PC-3 (cell line): Measurements from ENCODE around the gene PLEKHH3.

ENCODE experiments used
- EZH2 ChIP-seq: fragments of 300-600 bp; sonication (generic); IDR thresholded peaks from one replicate; pipeline ENCODE4 v1.6.1; 2017; ENCODE audit warnings: antibody characterized with exemption, mild to moderate bottlenecking, low read length; ENCODE audit not compliant: unreplicated experiment
- EZH2phosphoT487 ChIP-seq: fragments of 300-600 bp; sonication (generic); IDR thresholded peaks from 2 replicates; pipeline ENCODE4 v1.6.1; 2018; ENCODE audit warnings: mild to moderate bottlenecking, antibody characterized with exemption, low read length, borderline replicate concordance
- TF ChIP-seq, protein P1 (sequence below): fragments of 300-600 bp; sonication (generic); conservative IDR thresholded peaks from 2 replicates; pipeline ENCODE4 v1.5.1; 2017; ENCODE audit warnings: antibody characterized with exemption, low read depth, mild to moderate bottlenecking, low read length

DNA sequence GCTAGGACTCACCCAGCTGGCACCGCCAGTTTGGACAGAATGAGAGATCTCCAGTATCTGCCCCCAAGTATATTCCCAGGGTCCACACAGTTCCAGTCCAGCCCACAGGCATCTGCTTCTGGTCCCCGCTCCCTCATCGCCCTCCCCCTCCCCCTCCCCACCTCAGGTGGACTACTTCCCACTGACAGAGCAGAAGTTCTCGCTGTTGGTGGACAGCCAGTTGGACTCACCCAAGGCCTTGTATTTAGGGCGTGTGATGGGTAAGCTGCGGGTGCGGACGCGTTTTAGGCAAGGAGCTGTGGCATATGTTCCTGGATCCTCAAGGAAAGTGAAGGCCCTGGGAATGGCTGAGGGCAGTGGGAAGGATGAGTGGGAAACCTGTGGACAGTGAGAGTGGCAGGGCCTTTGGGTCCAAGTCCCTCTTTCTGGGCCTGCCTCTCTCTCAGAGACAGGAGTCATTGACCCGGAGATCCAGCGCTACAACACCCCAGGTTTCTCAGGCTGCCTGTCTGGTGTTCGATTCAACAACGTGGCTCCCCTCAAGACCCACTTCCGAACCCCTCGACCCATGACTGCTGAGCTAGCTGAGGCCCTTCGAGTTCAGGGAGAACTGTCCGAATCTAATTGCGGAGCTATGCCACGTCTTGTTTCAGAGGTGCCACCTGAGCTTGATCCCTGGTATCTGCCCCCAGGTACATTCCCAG lies 20.5 kb upstream of the PLEKHH3 start:
- TF ChIP-seq, protein P1, sequence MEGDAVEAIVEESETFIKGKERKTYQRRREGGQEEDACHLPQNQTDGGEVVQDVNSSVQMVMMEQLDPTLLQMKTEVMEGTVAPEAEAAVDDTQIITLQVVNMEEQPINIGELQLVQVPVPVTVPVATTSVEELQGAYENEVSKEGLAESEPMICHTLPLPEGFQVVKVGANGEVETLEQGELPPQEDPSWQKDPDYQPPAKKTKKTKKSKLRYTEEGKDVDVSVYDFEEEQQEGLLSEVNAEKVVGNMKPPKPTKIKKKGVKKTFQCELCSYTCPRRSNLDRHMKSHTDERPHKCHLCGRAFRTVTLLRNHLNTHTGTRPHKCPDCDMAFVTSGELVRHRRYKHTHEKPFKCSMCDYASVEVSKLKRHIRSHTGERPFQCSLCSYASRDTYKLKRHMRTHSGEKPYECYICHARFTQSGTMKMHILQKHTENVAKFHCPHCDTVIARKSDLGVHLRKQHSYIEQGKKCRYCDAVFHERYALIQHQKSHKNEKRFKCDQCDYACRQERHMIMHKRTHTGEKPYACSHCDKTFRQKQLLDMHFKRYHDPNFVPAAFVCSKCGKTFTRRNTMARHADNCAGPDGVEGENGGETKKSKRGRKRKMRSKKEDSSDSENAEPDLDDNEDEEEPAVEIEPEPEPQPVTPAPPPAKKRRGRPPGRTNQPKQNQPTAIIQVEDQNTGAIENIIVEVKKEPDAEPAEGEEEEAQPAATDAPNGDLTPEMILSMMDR: no peak
- TF ChIP-seq EZH2 (no peak), EZH2phosphoT487 (no peak)
